GM19099 (cell line): ENCODE measurements around the gene LRP1B.

Experiments used
- POLR2A ChIP-seq: IDR thresholded peaks from 3 replicates; pipeline ENCODE4 v1.6.1; 2011; ENCODE audit warnings: low read depth; ENCODE audit not compliant: insufficient read length; ENCODE audit errors: extremely low read depth

Gene LRP1B

DNA sequence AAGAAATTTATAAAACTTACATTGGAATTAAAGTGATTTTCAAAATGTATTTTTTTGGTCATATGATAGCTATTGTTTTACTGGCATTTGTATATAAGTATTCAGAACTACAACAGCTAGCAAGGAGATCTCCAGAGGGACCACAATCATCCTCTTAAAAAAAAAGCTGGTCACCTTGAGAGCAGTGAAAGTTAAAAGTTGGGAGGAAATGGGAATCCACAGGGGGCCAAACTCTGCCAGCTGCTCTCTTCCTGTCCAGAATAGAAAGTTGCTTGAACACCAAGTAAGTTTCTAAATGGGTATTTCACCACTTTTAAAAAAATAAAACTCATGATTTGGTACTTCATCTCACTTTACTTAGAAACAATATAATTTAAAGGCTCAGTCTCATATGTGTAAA, 1025.1 kb downstream of the LRP1B start:
- no peak for TF ChIP-seq POLR2A

DNA sequence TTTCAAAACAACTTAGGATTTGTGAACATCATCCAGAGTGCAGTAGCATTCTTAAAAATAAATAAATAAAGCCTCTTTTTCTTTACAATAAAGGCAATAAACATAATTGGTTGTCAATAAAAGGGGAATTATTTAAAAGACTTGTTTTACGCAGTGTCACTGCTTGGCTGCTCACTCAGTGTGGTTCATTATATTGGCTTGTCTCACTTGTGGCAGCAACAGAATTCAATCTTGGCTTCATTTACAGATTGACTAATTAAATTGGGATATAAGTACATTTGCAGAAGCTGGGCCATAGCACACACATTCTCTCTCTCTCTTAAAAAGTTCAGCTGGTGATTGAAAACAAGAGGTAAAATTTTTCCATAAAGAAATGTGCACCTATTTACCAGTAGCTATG, 1027.6 kb downstream of the LRP1B start:
- TF ChIP-seq POLR2A = no peak

DNA sequence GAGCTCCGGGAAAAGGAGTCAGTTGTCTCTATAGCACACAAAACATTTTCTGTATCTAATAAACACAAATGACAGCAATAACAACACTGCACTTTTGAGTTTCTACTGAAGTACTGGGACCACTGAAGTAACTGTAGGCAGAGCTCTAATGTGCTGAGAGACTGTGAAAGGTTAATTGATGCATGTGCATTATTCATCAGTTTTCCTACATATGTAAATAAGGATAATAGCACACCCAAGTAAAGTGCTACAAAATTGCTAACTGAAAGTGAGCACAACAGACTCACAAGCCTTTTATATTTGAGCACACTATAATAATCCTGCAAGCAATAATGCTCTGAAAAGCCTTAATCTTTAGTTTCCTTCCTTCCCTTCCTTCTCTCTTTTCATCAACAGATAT, 1051.6 kb downstream of the LRP1B start:
- TF ChIP-seq POLR2A = no peak

DNA sequence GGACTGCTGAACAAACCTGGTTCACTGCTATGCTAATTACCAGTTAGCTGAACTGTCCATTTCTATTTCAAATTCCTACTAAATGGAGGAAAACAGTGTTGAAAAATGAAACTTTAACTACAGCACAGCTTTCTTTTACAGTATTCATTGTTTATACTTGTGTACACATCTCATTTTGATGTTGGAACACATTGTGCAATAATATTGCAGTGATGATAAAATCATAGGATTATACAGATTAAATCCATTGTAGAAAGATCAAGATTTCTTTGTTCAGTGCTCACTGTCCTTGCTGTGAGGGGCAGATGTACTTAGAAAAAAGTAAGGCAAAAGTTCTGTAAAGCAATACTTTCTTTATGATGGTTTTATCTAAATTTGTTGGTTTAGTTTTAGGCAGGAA, 1055.1 kb downstream of the LRP1B start:
- TF ChIP-seq POLR2A = no peak

DNA sequence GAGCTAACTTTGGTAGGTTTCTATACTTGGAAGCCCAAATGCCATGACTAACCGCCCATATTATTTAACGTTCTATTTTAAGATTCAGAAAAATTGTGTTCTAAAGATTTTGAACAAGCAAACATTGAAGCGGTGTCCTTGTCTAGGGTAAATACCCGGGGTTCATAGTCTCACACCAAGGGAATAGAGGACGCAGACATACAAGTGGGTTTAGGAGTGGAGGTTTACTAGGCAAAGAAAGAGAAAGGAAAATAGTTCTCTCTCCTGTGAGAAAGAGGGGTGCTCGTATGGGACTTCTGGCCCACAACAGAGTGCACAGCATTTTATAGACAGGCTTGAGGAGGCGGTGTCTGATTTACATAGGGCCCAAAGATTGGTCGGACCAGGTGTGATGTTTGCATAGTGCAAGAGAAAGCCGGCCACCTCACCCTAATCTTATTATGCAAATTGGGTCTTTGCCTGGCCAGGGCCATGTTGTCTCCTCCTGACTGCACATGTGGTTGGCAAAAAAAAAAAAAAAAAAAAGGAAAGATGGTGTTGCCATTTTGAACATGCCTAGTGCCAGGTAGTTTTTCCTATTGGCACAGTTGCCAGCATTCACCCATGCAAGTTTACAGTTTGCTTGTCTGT, 1062.6 kb downstream of the LRP1B start:
- no peak for TF ChIP-seq POLR2A

DNA sequence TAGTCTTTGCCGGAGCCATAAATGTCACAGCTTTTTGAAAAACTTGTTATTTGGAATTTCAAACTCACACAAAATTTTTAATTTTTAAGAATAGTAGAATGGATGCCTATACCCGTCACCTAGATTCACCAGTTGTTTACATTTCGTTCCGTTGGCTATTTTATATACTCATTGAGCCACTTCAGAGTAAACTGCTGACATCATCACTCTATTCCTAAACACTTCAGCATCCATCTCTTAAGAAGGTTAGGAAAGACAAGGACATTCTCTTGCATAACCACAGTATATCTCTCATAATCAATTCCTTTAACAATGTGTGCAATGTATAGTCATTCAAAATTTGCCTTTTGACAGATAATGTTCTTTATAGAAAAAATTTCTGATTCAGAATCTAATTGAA, 1065.8 kb downstream of the LRP1B start:
- no peak for TF ChIP-seq POLR2A

DNA sequence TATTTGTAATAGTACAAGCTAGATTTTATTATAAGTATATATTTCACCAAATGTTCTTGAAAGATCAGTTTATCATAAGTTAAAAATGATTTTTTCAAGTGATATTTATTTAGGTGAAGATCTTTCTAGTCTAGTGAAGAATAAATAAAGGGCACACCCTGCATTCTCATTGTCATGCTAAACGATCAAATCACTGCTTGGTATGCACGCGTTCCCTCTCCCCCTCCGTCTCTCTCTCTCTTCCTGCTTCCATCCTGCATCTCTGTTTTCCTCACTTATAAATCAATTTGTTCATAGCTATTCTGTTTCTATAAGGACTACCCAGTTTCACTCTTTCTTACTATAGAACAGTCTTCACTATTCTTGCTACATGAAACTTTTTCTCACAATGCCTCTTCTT, 1067.4 kb downstream of the LRP1B start:
- no peak for TF ChIP-seq POLR2A

DNA sequence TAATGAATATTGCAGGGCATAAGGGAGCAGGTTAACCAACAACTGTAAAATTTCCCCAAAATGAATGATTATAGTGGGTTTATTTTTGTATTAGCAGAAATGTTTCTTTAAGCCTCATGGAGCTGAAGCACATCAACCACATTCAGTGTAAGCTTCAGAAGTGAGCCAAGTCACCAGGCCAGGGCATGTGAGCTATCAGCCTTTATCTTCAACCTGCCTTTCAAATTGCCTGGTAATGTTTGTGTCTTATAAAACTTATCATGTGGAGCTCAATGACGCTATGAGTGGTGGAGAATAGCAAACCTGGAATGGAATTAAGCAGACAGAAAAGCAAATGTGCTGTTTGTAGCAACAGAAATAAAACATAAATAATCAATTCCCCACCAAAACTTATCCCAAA, 1068.4 kb downstream of the LRP1B start:
- TF ChIP-seq POLR2A = no peak

DNA sequence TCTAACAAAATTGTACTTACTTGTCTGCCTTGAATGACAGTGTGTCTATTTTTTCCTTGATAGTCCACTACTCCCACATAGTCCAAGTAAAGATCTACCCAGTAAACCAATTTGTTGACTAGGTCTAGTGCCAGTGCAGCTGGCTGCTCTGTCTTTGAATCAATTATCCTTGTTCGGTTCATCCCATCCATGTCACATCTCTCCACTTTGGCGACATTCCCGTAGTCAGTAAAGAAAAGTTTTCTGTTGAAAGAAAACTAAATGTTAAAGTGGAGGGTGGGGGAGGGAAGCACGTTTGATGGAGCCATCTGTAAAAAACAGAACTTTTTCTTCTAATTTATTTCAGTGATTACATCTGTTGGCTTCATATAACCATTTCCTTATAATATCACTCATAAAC, 1068.8 kb downstream of the LRP1B start:
- TF ChIP-seq POLR2A = no peak

DNA sequence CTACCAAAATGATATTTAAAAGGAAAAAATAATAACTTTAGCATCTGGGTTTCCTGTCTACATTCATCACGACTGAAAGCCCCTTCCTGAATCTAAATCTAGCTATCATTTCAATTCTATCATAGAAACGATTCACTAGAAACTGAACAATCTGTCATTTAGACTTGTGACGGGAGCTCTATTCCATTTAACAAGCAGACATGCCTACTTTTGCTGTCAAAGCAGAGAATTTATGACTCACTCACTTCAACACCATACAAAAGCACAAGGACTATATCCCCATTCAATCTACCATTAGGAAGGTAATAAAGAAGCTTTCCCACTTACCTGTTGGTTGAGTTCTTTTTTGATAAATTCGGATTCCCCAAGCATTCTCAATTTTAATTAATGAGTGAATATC, 1072.3 kb downstream of the LRP1B start:
- no peak for TF ChIP-seq POLR2A

DNA sequence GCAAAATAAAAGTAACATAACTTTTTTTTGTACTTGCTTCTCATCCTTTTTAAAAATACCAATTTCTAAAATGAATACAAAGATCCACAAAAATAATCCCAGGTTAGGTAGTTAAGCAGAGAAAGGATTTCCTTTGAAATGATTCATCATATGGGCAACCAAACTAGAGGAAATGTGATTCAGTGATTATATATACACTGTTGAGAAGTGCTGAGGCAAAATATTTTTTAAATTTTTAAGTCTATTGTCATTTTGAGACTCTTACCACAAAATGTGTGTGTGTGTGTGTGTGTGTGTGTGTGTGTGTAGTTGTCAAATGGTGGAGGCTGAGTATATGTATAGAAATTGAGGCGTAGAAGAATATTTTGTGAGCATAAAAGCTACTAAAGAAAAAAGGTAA, 1075.3 kb downstream of the LRP1B start:
- TF ChIP-seq POLR2A = no peak

DNA sequence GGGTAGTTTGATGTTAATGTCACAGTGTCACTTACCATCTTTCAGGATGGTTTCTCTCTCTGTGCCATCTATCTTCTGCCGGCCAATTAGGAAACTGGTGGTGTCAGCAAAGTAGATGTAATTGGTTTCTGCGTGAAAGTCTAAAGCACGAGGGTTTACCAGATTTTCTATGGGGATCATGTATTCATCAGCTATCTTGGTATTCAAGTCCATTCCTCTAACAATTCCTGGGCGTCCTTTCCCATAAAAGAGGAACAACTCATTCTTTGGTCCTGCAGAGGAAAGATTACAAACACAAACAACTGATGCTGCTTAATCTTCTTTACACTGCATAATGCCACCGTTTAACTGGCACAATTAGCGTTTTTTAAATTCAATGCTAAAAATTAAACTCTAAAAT, 1081.9 kb downstream of the LRP1B start:
- no peak for TF ChIP-seq POLR2A

DNA sequence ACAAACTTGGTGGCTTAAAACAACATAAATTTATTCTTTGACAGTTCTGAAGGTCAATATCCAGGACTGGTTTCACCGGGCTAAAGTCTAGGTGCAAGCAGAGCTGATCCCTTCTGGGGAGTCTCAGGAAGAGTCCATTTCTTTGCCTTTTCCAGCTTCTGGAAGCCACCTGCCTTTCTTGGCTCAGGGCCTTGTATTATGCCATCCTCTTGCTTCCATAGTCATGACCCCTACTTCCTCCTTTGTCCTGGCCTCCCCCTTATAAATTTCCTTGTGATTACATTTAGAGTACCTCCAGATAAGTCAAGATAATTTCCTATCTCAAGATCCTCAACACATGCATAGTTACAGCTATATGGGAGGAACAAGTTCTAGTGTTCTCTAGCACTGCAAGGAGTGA, 1089.5 kb downstream of the LRP1B start:
- no peak for TF ChIP-seq POLR2A

DNA sequence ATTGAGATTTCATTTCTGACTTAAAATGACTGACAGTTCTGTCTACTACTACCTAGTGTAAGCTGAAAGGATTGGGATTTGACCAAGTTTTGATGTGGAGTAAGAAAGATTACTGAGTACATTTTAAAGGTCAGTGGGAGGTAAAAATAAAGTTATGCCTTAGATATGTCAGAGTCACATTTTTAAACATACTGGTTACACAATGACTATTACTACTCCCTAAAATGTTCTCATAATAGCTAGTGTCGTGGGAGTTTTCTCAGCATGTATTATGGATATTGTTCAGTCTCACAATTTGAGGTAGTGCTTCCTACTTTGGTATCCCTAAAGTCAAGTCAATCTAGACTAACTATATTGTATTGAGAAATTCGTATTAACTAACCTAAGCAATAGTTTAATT, 1092.5 kb downstream of the LRP1B start:
- TF ChIP-seq POLR2A = no peak

DNA sequence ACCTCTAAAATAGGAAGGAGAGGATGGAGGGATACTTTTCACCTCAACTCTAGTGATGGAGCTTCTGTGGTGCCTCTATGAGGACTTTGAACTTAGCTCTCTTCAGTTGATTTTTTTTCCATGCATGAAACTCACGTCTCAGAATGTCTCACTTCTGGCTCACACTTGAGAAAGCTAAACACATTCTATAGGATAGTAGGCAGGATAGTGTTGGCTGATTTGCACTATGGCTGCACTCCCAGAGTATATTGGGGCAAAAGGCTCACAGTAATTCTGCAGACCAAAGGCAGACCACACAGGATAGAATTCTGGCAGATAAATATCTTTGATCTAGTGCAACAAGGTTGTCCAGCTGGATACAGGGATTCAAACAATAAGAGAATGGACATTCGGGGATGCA, 1093.5 kb downstream of the LRP1B start:
- no peak for TF ChIP-seq POLR2A

DNA sequence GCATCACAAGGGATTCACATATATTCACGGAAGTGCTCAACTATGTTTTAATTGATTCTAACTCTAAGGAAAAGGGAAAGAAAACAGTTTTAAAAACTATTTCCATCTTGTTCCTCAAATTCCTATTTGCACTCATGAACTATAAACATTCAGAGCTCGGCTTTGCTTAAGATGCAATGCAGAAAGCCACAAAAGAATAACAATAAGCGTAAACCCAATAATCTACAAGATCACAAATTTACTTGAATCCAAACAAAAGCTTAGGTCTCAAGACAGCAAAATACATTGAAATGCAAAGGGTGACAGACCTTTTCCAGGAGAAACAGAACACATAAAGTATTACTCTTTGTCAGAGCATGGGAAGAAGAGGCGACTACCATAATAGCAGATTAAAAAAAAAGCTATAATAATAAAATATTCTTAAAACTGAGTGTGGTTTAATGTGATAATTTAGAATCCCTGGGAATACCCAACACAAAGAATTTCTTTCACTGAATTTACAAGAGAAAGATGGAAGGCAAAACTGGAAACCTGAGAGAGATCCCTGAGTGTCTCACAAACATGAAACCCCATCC, 1094.9 kb downstream of the LRP1B start:
- TF ChIP-seq POLR2A = no peak
